GM21423 (cell line): ENCODE results near the gene EOMES.
"Not testable (repeated sequence)": the region's sequence is repeated elsewhere in the genome, so short reads cannot be mapped to it uniquely, and the experiment has no call there.

Source experiments
- ATAC-seq: cut with Tn5 transposase; IDR thresholded peaks from one replicate; pipeline ENCODE4 v1.9.1; 2021; ENCODE audit warnings: mild to moderate bottlenecking, moderate library complexity; ENCODE audit not compliant: unreplicated experiment

Gene EOMES

GRCh38 chr3:27721717-27722564 is at the start of gene EOMES:
EOMES (minus strand) TSS chr3:27722323; CDS start chr3:27722294, 29 bp downstream.
- peak; percentile 70 for ATAC-seq

GRCh38 chr3:27770384-27770783 is 48.3 kb upstream of the EOMES start:
- ATAC-seq, result not testable (repeated sequence)

DNA sequence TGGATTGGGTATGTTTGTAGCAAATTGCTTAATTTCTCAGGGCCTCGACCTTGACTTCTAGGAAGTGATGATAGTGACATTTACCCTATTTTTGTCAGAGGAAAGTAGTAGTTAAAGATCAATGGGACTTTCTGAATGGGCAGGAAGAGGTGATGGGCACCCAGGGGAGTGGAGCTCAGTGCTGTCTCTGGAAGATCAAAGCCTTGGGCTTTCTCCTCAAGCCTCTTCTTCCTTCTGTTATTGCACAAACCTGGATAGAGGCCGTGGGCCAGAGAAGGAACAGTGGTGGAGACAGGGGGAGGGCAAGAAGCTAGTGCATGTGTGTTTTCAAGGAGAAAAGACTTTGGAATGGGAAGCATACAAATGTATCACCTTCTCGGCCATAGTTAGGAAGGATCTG is 44.9 kb upstream of the EOMES start:
- ATAC-seq, result no peak

DNA sequence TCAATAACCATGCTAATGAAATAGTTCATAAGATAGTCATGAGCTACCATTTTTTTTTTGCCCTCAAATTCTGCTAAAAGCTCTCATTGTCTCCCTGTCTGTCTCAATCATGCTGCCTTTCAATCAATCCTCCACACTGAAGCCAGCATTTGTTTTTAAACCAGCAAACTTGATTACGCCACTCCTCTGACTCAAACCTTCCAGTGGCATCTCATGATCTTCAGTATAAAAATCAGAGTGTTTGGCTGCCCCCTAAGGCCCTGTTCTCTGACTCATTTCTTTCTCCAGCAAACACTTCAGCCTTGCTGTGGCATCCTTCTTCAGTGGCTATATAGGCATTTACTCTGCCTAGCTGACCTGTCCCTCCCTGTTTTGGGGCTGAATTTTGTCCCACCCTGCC is 36.0 kb upstream of the EOMES start:
- ATAC-seq, result no peak

DNA sequence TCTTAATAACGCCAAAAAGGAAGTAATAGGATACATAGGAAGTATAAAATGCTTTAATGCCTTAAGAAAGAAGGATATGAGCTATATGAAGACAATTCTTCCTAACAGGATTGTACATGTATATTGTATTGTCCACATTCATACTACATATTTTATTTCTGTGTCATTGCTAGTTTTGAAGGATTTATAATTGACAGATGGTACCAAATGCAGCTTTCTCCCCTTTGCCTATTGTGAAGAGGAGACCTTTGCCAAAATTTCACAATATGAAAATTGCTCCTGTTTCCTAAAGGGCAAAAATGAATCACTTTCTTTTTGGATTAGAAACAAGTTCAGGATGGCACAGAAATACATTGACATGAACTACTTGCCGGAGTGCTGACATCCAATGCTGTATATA is 34.8 kb upstream of the EOMES start:
- ATAC-seq, result no peak

- no peak for ATAC-seq
These were observed 30.8 kb upstream of the EOMES start for GRCh38 chr3:27752926-27753325.

DNA sequence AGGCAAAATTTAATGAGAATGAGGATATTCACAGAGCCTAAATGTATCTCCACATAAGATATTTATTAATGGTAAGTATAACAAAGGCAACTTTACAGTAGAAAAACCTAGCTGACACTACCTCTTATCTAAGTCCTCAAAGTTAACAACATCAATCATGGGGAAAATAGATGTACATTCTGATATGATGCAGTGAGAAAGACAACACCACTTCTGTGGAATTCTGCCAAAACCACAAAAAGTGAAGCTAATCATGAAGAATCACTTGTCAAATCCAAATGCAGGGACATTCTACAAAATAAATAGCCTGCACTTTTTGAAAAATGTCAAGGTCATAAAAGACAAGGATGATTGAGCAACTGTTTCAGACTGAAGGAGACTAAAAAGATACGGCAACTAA is 27.5 kb upstream of the EOMES start:
- no peak for ATAC-seq

- no peak for ATAC-seq
These were observed 24.7 kb upstream of the EOMES start for GRCh38 chr3:27746838-27747237.

GRCh38 chr3:27740854-27741253 is 18.7 kb upstream of the EOMES start:
- ATAC-seq, result no peak

GRCh38 chr3:27737091-27737490 is 15.0 kb upstream of the EOMES start:
- no peak for ATAC-seq

- no peak for ATAC-seq
These were observed 8.9 kb upstream of the EOMES start for GRCh38 chr3:27730774-27731659.

- no peak for ATAC-seq
These were observed 7.9 kb upstream of the EOMES start for GRCh38 chr3:27729748-27730611.

- no peak for ATAC-seq
These were observed 7.2 kb upstream of the EOMES start for GRCh38 chr3:27729325-27729724.

GRCh38 chr3:27728195-27729087 is 6.3 kb upstream of the EOMES start:
- peak; percentile 62 for ATAC-seq

- no peak for ATAC-seq
These were observed 4.1 kb upstream of the EOMES start for GRCh38 chr3:27726240-27726639.

DNA sequence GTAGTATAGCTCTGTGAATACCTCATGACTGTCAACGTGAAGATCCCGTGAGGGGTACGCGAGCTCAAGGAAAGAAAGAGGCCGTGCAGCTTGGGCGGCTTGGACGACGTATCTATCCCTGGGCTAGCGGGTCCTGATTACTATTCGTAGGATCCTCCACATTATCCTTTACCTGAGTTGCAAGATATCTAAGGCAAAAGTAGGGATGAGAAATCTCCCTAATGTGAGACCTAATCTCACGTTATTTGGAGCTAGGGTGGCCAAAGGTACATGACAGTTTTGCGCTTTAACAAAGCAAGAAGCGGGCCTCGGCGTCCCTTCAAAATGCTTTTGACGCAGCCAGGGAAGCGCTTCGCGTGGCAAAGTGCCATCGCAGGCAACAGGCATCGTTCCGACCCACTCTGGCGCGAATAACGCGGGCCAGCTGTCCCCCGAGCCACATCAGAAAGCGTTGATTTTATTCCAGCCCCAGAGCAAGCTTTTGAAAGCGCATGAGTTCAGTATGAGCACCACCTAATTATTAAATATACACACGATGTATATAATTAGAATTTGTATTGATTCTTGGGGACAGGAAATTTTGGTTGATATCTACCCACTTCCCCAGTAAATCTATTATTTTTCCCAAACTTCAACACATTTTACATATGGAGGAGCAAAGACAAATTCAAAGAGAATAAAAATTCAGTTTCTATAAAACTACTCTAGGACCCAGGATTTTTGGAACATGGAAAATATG is 2.5 kb upstream of the EOMES start:
- no peak for ATAC-seq

- no peak for ATAC-seq
These were observed 1.8 kb upstream of the EOMES start for GRCh38 chr3:27723815-27724458.

- no peak for ATAC-seq
These were observed 1.3 kb upstream of the EOMES start for GRCh38 chr3:27723456-27723814.

DNA sequence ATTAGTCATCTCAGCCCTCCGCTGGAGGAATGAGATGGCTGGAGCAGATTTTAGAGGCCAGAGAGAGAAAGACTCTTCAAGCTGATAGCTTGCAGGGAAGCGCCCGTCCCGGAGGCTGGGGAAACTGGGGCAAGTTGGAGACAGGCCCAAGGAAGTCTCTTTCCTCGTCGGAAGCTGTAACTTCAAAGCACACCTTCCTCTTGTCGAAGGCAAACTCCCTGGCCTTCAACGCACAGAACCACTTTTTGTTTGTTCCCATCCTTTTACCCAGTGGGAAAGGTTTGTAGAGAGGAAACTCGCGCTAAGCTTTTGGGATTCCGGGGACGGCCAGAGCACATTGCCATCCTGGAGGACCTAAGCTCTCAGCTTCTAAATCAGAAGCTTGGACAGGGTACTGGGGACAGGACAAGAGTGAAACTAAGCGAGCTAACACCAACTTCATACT is 900 bp upstream of the EOMES start:
- ATAC-seq, result no peak
